Spleen (tissue), 7 donors: ENCODE data around the gene P4HTM.

Source experiments
- POLR2A ChIP-seq, 3 donors: fragments of 450-650 bp; IDR thresholded peaks; one replicate each; pipeline ENCODE4 v1.5.1; 2017; ENCODE audit warnings: antibody characterized with exemption in 3 of 3, mild to moderate bottlenecking in 1 of 3
- POLR2AphosphoS5 ChIP-seq, 3 donors: sonication (generic); formaldehyde crosslinking; IDR thresholded peaks; one replicate each; pipeline ENCODE4 v1.5.1; 2017; ENCODE audit warnings: antibody characterized with exemption in 3 of 3
- TF ChIP-seq, protein P1 (sequence below), 11 experiments: fragments of 200-600 bp in 7 of 11; fragments of 450-650 bp in 4 of 11; sonication (generic) in 4 of 11; IDR thresholded peaks in 8 of 11; conservative IDR thresholded peaks in 3 of 11; 1 replicate in 7 of 11; 2 replicates in 4 of 11; pipeline versions ENCODE4 v1.4.0 to v1.8.0; 2016 to 2021; ENCODE audit warnings: antibody characterized with exemption in 11 of 11, inconsistent platforms in 4 of 11, mild to moderate bottlenecking in 1 of 11
- donor health status: DM: no; HTN: no; CAD: no; lungs with moderate emphysema.
- donor health status: DM: no; HTN: no; CAD: no.
- donor health status: DM: no; HTN: no; CAD: no.

DNA sequence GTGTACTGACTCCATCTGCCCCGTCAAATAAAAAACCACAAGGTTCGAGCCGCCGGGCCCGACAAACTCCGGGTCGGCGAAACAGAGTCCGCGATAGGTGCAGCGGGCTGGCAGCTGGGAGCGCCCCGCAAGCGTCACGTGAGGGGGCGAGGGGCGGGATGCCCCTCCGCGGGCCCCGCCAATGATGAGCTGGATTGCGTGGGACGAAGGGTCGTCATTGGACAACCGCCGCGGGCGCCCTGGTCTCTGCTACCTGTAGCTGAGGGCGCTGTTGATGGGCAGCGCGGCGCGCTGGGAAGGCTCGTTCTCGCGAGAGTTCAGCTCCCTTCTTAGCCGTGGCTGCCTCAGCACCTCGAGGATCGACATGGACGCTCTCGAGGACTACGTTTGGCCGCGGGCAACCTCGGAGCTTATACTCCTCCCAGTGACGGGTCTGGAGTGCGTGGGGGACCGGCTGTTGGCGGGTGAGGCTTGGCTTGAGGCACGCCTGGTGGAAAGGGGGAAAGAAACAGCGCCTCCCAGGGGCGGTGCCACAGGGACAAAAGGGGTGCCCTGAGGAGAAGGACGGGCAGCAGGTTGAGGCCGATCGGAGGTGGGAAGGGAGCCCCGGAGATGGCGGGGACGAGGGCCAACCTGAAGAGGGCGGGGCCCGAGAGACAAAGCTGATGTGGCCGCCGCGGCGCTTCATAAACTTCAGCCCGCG is 17.2 kb downstream of the P4HTM start, which contains the start of gene WDR6:
- TF ChIP-seq, protein P1, sequence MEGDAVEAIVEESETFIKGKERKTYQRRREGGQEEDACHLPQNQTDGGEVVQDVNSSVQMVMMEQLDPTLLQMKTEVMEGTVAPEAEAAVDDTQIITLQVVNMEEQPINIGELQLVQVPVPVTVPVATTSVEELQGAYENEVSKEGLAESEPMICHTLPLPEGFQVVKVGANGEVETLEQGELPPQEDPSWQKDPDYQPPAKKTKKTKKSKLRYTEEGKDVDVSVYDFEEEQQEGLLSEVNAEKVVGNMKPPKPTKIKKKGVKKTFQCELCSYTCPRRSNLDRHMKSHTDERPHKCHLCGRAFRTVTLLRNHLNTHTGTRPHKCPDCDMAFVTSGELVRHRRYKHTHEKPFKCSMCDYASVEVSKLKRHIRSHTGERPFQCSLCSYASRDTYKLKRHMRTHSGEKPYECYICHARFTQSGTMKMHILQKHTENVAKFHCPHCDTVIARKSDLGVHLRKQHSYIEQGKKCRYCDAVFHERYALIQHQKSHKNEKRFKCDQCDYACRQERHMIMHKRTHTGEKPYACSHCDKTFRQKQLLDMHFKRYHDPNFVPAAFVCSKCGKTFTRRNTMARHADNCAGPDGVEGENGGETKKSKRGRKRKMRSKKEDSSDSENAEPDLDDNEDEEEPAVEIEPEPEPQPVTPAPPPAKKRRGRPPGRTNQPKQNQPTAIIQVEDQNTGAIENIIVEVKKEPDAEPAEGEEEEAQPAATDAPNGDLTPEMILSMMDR (IDR thresholded peaks at IDR 0.05 in 8 of 11, conservative IDR thresholded peaks at IDR 0.05 in 3 of 11): peak in 10 of 11 experiments; percentile 20 to 67 (median 56)
- TF ChIP-seq POLR2AphosphoS5 (IDR thresholded peaks at IDR 0.05) (peak; percentile 95 to 96 (median 95)), POLR2A (IDR thresholded peaks at IDR 0.05) (peak; percentile 36 to 65 (median 47))
